Measurements from ENCODE around the gene APIP.
"Not testable (repeated sequence)": the region's sequence is repeated elsewhere in the genome, so short reads cannot be mapped to it uniquely, and the experiment has no call there.

Gene APIP

DNA sequence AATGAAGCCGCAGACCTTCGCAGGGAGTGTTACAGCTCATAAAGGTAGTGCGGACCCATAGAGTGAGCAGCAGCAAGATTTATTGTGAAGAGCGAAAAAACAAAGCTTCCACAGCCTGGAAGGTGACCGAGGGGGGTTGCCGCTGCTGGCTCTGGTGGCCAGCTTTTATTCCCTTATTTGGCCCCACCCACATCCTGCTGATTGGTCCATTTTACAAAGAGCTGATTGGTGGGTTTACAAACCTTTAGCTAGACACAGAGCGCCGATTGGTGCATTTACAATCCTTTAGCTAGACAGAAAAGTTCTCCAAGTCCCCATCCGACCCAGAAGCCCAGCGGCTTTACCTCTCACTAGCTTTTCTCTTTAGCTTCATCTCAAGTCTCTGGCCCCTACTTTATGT lies 2.6 kb downstream of the APIP start:
- H3K27me3 Mint-ChIP-seq; H3K9me3 Mint-ChIP-seq; intact Hi-C loops (cut with micrococcal nuclease); H3K4me3 Mint-ChIP-seq: not testable (repeated sequence)
- Mint-ChIP-seq H3K27ac (peak overlapping the region; percentile 98), H3K4me1 (ENCODE audit: low read depth) (peaks cover 58% of the 10 kb centered on the region), H3K36me3 (ENCODE audit: low read depth) (peaks cover 37% of the 10 kb centered on the region)

DNA sequence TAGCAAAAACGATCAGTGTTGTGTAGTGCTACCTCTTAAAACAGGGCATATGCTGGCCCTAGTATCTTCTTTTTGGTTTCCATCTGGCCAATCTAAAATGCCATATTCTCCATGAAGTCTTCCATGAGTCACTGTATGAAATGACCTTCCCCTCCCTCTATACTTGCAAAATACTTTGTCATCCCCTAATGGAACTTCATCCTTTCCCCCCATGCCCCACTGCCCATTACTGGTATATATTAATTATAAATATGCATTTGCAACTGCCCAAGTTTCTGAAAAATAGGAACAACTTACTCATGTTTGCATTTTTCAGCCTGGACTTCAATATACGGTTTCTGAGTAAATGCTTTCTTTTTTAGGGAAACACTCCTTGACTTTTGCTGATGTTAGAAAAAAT lies 4.5 kb downstream of the APIP start:
- intact Hi-C loops (cut with micrococcal nuclease), result no loop called here
- no peaks in the 10 kb centered on the region for H3K9me3 Mint-ChIP-seq
- peaks cover 38% of the 10 kb centered on the region for H3K36me3 Mint-ChIP-seq (ENCODE audit: low read depth)
- no peaks in the 10 kb centered on the region for H3K27me3 Mint-ChIP-seq
- no peak overlapping the region for H3K4me3 Mint-ChIP-seq
- H3K27ac Mint-ChIP-seq, result no peak overlapping the region
- H3K4me1 Mint-ChIP-seq (ENCODE audit: low read depth), result peaks cover 41% of the 10 kb centered on the region

DNA sequence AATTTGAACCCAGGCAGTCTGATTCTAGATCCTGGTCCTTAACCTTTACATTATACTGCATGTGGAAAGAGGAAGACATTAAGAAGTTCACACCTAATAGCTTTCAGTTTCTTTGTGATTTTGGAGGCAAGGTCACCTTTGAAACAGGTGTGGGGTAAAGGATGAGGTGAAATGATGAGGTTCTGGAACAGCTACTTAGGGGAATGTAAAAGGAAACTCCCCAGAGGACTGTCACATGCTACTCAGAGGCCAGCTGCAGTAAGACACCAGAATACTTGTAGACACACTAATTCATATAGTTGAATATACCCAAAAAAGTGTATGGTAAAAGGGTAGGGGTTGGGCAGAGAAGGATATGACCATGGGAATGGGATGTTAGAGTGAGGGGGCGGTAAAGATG lies 5.4 kb downstream of the APIP start:
- H3K27ac Mint-ChIP-seq, result no peak overlapping the region
- H3K4me3 Mint-ChIP-seq, result no peak overlapping the region
- H3K4me1 Mint-ChIP-seq (ENCODE audit: low read depth), result peaks cover 39% of the 10 kb centered on the region
- no peaks in the 10 kb centered on the region for H3K27me3 Mint-ChIP-seq
- H3K36me3 Mint-ChIP-seq (ENCODE audit: low read depth), result peaks cover 38% of the 10 kb centered on the region
- no peaks in the 10 kb centered on the region for H3K9me3 Mint-ChIP-seq
- intact Hi-C loops (cut with micrococcal nuclease), result no loop called here

DNA sequence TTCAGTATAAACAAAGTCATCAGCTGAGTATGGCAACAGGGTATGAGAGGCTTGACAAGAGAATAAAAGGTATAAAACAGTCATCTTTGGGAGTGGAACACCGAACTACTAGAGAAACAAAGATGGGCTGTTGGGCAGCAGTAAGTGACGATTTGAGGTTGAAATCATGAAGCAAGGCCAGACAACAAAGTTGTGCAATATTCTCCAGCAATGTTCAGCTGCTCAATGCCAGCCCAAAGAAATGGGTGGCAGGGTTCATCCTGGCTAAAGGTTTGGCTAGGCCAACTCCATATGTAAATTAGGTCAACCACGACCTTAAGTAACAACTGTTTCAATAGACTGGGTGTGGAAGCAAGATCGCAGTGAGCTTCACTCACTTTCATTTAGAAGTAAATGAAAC lies 6.2 kb downstream of the APIP start:
- Mint-ChIP-seq H3K36me3 (ENCODE audit: low read depth) (peaks cover 30% of the 10 kb centered on the region), H3K9me3 (no peaks in the 10 kb centered on the region), H3K4me3 (no peak overlapping the region), H3K4me1 (ENCODE audit: low read depth) (peaks cover 30% of the 10 kb centered on the region), H3K27me3 (no peaks in the 10 kb centered on the region), H3K27ac (no peak overlapping the region)
- intact Hi-C loops (cut with micrococcal nuclease), result no loop called here

DNA sequence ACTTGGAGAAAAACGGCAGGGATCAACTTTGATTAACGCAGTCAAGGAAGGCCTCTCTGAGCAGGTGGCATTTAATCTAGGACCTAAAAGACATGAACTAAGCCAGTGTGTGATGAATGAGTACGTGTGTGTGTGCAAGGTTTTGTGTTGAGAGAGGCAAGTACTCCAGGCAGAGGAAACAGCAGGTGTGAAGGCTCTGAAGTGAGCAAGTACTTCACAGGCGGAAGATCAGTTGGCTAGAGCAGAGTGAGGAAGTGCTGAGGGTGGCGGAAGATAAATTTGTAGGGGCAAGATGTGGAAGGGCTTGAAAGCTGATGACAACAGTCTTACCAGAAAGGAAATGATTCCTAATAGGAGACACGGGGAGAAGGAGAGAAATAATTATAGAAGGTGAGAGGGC lies 6.8 kb downstream of the APIP start:
- no peak overlapping the region for H3K27ac Mint-ChIP-seq
- intact Hi-C loops (cut with micrococcal nuclease), result no loop called here
- H3K4me1 Mint-ChIP-seq (ENCODE audit: low read depth), result peaks cover 33% of the 10 kb centered on the region
- no peak overlapping the region for H3K4me3 Mint-ChIP-seq
- peaks cover 30% of the 10 kb centered on the region for H3K36me3 Mint-ChIP-seq (ENCODE audit: low read depth)
- H3K9me3 Mint-ChIP-seq, result no peaks in the 10 kb centered on the region
- no peaks in the 10 kb centered on the region for H3K27me3 Mint-ChIP-seq

DNA sequence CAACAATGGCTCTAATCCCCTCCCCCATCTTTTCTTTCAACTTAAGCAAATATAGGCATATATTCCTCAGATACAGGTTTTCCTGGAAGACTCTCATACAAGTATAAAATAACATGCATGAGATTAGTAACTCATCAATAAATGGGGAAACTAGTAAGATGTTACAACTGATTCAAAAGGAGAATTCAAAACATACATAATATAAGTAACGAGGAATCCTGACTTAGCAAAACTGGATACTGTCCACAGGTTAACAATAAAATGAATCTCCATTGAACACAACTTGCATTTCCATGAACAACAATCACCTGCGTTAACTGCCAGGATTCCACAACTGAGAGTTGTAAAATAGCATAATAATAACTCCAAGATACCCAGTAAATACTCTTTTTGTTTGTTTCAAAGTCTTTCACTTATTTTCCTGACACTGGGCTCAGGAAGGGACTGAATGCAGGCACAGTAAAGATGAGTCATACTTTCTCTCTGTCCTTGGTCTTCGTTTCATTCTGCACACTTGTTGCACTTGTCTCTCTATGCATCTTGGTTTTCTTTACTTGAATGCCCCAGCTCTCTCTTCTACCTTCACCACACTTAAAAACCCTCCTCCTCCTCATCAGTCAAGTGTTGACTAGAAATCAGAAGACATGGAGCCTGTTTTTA lies 8.1 kb downstream of the APIP start:
- Mint-ChIP-seq H3K4me3 (no peak overlapping the region), H3K27ac (no peak overlapping the region), H3K27me3 (no peaks in the 10 kb centered on the region), H3K4me1 (ENCODE audit: low read depth) (peaks cover 26% of the 10 kb centered on the region), H3K9me3 (no peaks in the 10 kb centered on the region), H3K36me3 (ENCODE audit: low read depth) (peaks cover 18% of the 10 kb centered on the region)
- intact Hi-C loops (cut with micrococcal nuclease), result no loop called here

DNA sequence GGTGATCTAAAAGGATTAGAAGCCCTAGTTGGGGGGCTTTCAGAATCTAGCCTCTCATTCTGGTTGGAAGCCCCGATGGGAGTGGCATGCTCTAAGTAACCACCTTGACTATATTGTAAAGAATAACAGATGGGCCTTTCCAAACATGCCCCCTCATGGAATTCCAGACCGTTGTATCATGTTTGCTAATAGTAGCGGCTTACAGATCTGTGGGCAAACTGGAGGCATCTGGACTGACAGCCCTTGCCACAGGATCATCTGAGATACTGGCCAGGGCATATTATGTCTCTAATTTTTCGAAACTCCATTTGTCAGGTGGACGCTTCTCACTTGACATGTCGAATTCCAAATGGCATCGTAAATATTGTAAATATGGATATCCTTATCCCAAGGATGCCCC lies 10.5 kb downstream of the APIP start:
- Mint-ChIP-seq H3K36me3 (ENCODE audit: low read depth) (peaks cover 21% of the 10 kb centered on the region), H3K9me3 (peaks cover 15% of the 10 kb centered on the region), H3K4me1 (ENCODE audit: low read depth) (peaks cover 9% of the 10 kb centered on the region), H3K27me3 (no peaks in the 10 kb centered on the region), H3K4me3 (no peak overlapping the region), H3K27ac (no peak overlapping the region)
- intact Hi-C loops (cut with micrococcal nuclease), result no loop called here

DNA sequence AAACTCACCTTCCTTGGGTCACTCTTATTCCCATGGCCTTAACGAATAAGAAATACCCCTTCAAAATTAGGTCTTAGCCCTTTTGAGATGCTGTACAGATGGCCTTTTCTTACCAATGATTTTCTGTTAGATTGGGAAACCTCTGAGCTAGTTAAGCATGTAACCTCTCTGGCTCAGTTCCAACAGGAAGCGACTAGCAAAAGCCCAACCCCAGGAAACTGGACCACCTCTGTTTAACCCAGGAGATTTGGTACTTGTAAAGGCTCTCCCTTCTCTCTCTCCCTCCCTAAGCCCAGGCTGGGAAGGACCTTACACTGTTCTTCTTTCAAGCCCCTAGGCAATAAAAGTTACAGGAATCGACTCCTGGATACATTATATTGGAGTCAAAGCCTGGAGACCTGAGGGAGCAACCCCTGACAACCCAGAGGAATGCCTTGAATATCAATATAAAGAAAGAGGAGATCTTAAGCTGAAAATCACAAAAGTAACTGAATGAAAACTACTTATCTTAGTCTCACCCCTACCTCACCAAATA lies 11.7 kb downstream of the APIP start:
- intact Hi-C loops (cut with micrococcal nuclease), result no loop called here
- H3K36me3 Mint-ChIP-seq (ENCODE audit: low read depth), result peaks cover 32% of the 10 kb centered on the region
- no peaks in the 10 kb centered on the region for H3K27me3 Mint-ChIP-seq
- H3K4me1 Mint-ChIP-seq (ENCODE audit: low read depth), result peaks cover 9% of the 10 kb centered on the region
- H3K4me3 Mint-ChIP-seq, result no peak overlapping the region
- peaks cover 26% of the 10 kb centered on the region for H3K9me3 Mint-ChIP-seq
- no peak overlapping the region for H3K27ac Mint-ChIP-seq

DNA sequence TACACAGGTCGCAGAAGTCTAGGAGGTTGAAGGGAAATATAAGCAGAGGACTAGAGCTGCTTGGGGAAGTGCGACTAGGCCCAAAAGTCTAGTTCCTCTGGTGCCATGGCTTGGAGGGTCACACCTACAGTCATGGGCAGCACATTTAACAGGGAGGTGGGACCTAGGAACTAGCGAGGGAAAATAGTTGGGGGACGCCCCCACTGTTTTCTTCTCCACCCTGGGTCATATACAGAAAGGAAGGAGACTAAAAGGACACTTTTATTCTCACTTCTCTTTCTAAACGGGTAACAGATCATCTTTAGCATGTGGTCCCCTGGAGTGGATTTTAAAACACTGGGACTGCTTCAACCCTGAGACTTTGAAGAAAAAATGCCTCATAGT lies 16.6 kb downstream of the APIP start:
- H3K27me3 Mint-ChIP-seq, result no peaks in the 10 kb centered on the region
- peaks cover 56% of the 10 kb centered on the region for H3K9me3 Mint-ChIP-seq
- peaks cover 6% of the 10 kb centered on the region for H3K4me1 Mint-ChIP-seq (ENCODE audit: low read depth)
- intact Hi-C loops (cut with micrococcal nuclease), result no loop called here
- H3K4me3 Mint-ChIP-seq, result no peak overlapping the region
- no peak overlapping the region for H3K27ac Mint-ChIP-seq
- peaks cover 49% of the 10 kb centered on the region for H3K36me3 Mint-ChIP-seq (ENCODE audit: low read depth)

DNA sequence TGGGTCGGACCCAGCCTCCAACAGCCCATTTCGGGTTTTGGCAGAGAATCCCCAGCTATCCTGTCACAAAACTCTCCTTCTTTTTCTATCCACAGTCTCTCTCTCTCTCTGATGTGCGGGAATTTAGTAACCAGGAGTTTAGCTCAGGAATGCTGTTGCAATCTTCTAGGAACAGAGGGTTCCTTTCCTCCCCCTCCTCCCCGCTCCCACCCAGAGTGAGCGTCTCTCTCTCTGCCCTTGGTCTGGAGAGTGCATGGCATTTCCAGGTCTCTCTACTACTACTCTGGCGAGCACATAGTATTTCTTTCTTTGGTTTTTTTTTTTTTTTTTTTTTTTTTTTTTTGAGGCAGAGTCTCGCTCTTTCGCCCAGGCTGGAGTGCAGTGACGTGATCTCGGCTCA lies 17.7 kb downstream of the APIP start:
- peaks cover 55% of the 10 kb centered on the region for H3K36me3 Mint-ChIP-seq (ENCODE audit: low read depth)
- no peak overlapping the region for H3K4me3 Mint-ChIP-seq
- H3K9me3 Mint-ChIP-seq, result peaks cover 56% of the 10 kb centered on the region
- intact Hi-C loops (cut with micrococcal nuclease), result no loop called here
- no peaks in the 10 kb centered on the region for H3K4me1 Mint-ChIP-seq (ENCODE audit: low read depth)
- no peak overlapping the region for H3K27ac Mint-ChIP-seq
- no peaks in the 10 kb centered on the region for H3K27me3 Mint-ChIP-seq

DNA sequence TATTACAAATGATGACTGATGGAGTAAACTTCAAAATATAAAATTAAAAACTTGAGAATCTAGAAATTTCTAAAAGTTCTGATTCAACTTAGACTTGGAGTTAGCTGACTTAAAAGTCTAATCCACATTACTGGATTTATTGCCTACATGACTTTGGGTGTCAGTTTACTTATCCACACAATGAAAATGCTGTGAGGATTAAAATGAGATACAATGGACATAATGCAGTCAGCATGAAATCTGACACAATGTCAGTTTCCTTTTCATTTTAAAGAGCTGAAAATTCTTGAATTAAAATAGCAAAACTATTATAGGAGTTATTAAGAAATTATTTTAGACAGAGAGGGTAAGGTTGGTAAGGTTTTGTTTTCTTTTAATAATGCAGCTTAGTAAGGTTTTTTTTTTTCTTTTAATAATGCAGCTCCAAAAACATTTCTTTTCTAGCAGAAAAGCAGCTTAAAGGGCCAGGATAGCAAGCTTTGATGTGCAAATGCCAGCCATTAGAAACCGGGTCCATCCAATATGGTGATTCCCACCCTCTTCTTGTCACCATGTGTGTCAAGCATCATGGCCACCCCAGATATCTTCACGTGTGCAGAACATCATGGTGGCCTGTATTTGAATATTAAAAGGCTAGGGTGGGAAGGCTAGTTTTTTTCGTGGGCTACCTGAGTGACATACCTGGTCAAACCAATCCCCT lies 18.9 kb downstream of the APIP start:
- Mint-ChIP-seq H3K36me3 (ENCODE audit: low read depth) (peaks cover 55% of the 10 kb centered on the region), H3K9me3 (peaks cover 56% of the 10 kb centered on the region), H3K4me3 (no peak overlapping the region), H3K27ac (no peak overlapping the region), H3K27me3 (no peaks in the 10 kb centered on the region), H3K4me1 (ENCODE audit: low read depth) (no peaks in the 10 kb centered on the region)
- intact Hi-C loops (cut with micrococcal nuclease), result no loop called here

DNA sequence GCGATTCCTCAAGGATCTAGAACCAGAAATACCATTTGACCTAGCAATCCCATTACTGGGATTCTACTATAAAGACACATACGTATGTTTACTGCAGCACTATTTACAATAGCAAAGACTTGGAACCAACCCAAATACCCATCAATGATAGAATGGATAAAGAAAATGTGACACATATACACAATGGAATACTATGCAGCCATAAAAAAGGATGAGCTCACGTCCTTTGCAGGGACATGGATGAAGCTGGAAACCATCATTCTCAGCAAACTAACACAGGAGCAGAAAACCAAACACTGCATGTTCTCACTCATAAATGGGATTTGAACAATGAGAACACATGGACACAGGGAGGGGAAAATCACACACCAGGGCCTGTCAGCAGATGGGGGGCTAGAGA lies 20.0 kb downstream of the APIP start:
- not testable (repeated sequence) for H3K27me3 Mint-ChIP-seq, H3K27ac Mint-ChIP-seq
- peaks cover 47% of the 10 kb centered on the region for H3K9me3 Mint-ChIP-seq

DNA sequence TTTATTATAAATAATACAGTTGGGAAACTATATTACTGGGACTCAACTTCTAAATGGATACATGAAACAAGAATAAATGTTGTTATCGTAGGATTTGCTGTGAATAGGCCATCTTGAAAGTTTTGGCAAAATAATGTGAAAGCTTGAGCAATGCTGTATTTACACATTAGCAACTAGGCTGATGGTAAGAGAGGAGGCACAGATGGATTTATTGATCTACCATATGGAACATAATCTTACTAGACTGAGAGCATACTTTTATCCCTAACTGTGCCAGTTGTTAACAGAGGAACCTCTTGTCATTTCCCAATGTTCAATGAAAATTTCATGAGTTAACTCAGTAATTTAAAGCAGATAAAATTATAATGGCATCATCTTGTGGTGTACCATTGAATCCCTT lies 22.8 kb downstream of the APIP start:
- Mint-ChIP-seq H3K9me3 (peaks cover 21% of the 10 kb centered on the region), H3K36me3 (ENCODE audit: low read depth) (peaks cover 28% of the 10 kb centered on the region), H3K27me3 (no peaks in the 10 kb centered on the region), H3K4me3 (no peak overlapping the region), H3K27ac (no peak overlapping the region), H3K4me1 (ENCODE audit: low read depth) (no peaks in the 10 kb centered on the region)
- intact Hi-C loops (cut with micrococcal nuclease), result loop anchor here (5.0 kb wide), 2 partner anchors 326 to 381 kb away; partner anchors contain the start of gene ELF5

More for the DNA sequence above, 20.0 kb downstream of the APIP start:
- H3K4me3 Mint-ChIP-seq; H3K4me1 Mint-ChIP-seq (ENCODE audit: low read depth); intact Hi-C loops (cut with micrococcal nuclease): not testable (repeated sequence)
- H3K36me3 Mint-ChIP-seq (ENCODE audit: low read depth), result peaks cover 50% of the 10 kb centered on the region

DNA sequence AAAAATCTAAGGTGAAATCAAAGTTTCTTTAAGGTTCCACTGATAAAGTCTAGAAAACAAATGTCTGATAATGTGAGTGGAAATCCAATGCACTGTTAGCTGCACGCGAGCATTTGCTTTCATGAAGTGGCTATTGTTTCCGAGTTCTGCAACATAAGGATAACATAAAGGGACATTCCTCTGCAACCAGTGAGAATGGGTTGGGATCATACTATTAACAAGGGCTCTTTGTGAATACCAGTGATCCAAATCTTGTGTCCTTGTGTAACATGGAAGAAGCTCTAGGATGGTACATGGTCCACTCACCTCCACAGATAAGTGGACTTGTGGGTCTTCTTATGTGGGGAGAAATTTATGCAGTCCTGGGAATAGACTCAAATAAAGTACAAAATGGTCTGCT lies 24.6 kb downstream of the APIP start:
- H3K27ac Mint-ChIP-seq, result no peak overlapping the region
- no peaks in the 10 kb centered on the region for H3K4me1 Mint-ChIP-seq (ENCODE audit: low read depth)
- peaks cover 7% of the 10 kb centered on the region for H3K9me3 Mint-ChIP-seq
- H3K36me3 Mint-ChIP-seq (ENCODE audit: low read depth), result peaks cover 34% of the 10 kb centered on the region
- no peaks in the 10 kb centered on the region for H3K27me3 Mint-ChIP-seq
- intact Hi-C loops (cut with micrococcal nuclease), result loop anchor here (5.0 kb wide), 2 partner anchors 324 to 379 kb away; partner anchors contain the start of gene ELF5
- H3K4me3 Mint-ChIP-seq, result no peak overlapping the region

All from dendritic cell treated with granulocyte-macrophage colony-stimulating factor and Interleukin-4, amounts not matched to agents 40 ng/mL and 50 ng/mL, for 4 days (primary cell).